ENCODE data around the gene TMEM35B. TPM values are rescaled to one million over a fixed set of nuclear protein-coding genes. Genes with fewer than 3 reads are reported as not detected.

The TMEM35B gene
- total RNA-seq, 2 donors from 2014 or later = 28.2 to 31.3 TPM

- H3K4me3 ChIP-seq (ENCODE audit: low read length) = no peak overlapping the region
- Mint-ChIP-seq H3K36me3 (ENCODE audit: low read depth) (peaks cover 6% of the 10 kb centered on the region), H3K27ac (no peak overlapping the region)
These were observed 8.6 kb downstream of the TMEM35B start for GRCh38 chr1:34976384-34977209.

GRCh38 chr1:34975771-34976170 is 9.4 kb downstream of the TMEM35B start:
- no peaks in the 10 kb centered on the region for H3K36me3 ChIP-seq (ENCODE audit: control insufficient read depth, insufficient read depth, low read length)
- H3K9ac ChIP-seq (ENCODE audit: extremely low read depth, low read length, poor library complexity, severe bottlenecking) = no peak overlapping the region
- no peak overlapping the region for H3K27ac ChIP-seq (ENCODE audit: low read depth, low read length)
- Mint-ChIP-seq H3K27me3 (ENCODE audit: insufficient read depth) (peaks cover 12% of the 10 kb centered on the region), H3K36me3 (ENCODE audit: low read depth) (peaks cover 2% of the 10 kb centered on the region), H3K9me3 (no peaks in the 10 kb centered on the region), H3K4me3 (no peak overlapping the region), H3K4me1 (peaks cover 8% of the 10 kb centered on the region), H3K27ac (no peak overlapping the region)
- no peak for TF ChIP-seq CTCF (conservative IDR thresholded peaks at IDR 0.05)
- DNase-seq = no peak
- H3K27me3 ChIP-seq (ENCODE audit: control insufficient read depth, insufficient read depth, low read length, poor library complexity, severe bottlenecking) = no peaks in the 10 kb centered on the region
- no peaks in the 10 kb centered on the region for H3K4me1 ChIP-seq (ENCODE audit: control insufficient read depth, insufficient read depth, low read length)
- no peaks in the 10 kb centered on the region for H3K9me3 ChIP-seq (ENCODE audit: control insufficient read depth, low read length)
- WGBS, 2 experiments (ENCODE audit: insufficient coverage in 1 of 2, insufficient read length in 1 of 2) = 99 to 100% methylated on average over 4 to 6 of the region's 6 CpGs
- no peak overlapping the region for H3K4me3 ChIP-seq (ENCODE audit: low read length)

More at GRCh38 chr1:34976384-34977209, 8.6 kb downstream of the TMEM35B start:
- H3K4me1 Mint-ChIP-seq = peaks cover 5% of the 10 kb centered on the region
- WGBS, 2 experiments (ENCODE audit: insufficient coverage in 1 of 2, insufficient read length in 1 of 2) = 97% methylated on average over 37 to 72 of the region's 72 CpGs
- no peaks in the 10 kb centered on the region for H3K27me3 ChIP-seq (ENCODE audit: control insufficient read depth, insufficient read depth, low read length, poor library complexity, severe bottlenecking)
- H3K36me3 ChIP-seq (ENCODE audit: control insufficient read depth, insufficient read depth, low read length) = peaks cover 6% of the 10 kb centered on the region
- H3K9me3 ChIP-seq (ENCODE audit: control insufficient read depth, low read length) = no peaks in the 10 kb centered on the region
- H3K27ac ChIP-seq (ENCODE audit: low read depth, low read length) = no peak overlapping the region
- H3K4me3 Mint-ChIP-seq = no peak overlapping the region
- H3K4me1 ChIP-seq (ENCODE audit: control insufficient read depth, insufficient read depth, low read length) = no peaks in the 10 kb centered on the region
- peaks cover 12% of the 10 kb centered on the region for H3K27me3 Mint-ChIP-seq (ENCODE audit: insufficient read depth)
- TF ChIP-seq CTCF (conservative IDR thresholded peaks at IDR 0.05) = no peak
- no peak overlapping the region for H3K9ac ChIP-seq (ENCODE audit: extremely low read depth, low read length, poor library complexity, severe bottlenecking)
- DNase-seq = no peak
- no peaks in the 10 kb centered on the region for H3K9me3 Mint-ChIP-seq

- WGBS, 2 experiments (ENCODE audit: insufficient coverage in 1 of 2, insufficient read length in 1 of 2) = 83 to 94% methylated on average over 1 to 2 of the region's 3 CpGs
- no peak overlapping the region for H3K4me3 Mint-ChIP-seq
- no peaks in the 10 kb centered on the region for H3K36me3 ChIP-seq (ENCODE audit: control insufficient read depth, insufficient read depth, low read length)
- H3K9ac ChIP-seq (ENCODE audit: extremely low read depth, low read length, poor library complexity, severe bottlenecking) = no peak overlapping the region
- no peak for DNase-seq
- peaks cover 8% of the 10 kb centered on the region for H3K4me1 Mint-ChIP-seq
- no peak for TF ChIP-seq CTCF (conservative IDR thresholded peaks at IDR 0.05)
- no peaks in the 10 kb centered on the region for H3K9me3 Mint-ChIP-seq
- no peak overlapping the region for H3K27ac Mint-ChIP-seq
- no peaks in the 10 kb centered on the region for H3K9me3 ChIP-seq (ENCODE audit: control insufficient read depth, low read length)
- H3K27me3 Mint-ChIP-seq (ENCODE audit: insufficient read depth) = peaks cover 12% of the 10 kb centered on the region
- no peaks in the 10 kb centered on the region for H3K4me1 ChIP-seq (ENCODE audit: control insufficient read depth, insufficient read depth, low read length)
- H3K27ac ChIP-seq (ENCODE audit: low read depth, low read length) = no peak overlapping the region
- H3K27me3 ChIP-seq (ENCODE audit: control insufficient read depth, insufficient read depth, low read length, poor library complexity, severe bottlenecking) = no peaks in the 10 kb centered on the region
- H3K4me3 ChIP-seq (ENCODE audit: low read length) = no peak overlapping the region
- peaks cover 2% of the 10 kb centered on the region for H3K36me3 Mint-ChIP-seq (ENCODE audit: low read depth)
These were observed 9.8 kb downstream of the TMEM35B start for GRCh38 chr1:34975338-34975737.

Data from endodermal cell (in vitro differentiated cells).